Measurements from ENCODE around the gene RAB44.

Gene RAB44

DNA sequence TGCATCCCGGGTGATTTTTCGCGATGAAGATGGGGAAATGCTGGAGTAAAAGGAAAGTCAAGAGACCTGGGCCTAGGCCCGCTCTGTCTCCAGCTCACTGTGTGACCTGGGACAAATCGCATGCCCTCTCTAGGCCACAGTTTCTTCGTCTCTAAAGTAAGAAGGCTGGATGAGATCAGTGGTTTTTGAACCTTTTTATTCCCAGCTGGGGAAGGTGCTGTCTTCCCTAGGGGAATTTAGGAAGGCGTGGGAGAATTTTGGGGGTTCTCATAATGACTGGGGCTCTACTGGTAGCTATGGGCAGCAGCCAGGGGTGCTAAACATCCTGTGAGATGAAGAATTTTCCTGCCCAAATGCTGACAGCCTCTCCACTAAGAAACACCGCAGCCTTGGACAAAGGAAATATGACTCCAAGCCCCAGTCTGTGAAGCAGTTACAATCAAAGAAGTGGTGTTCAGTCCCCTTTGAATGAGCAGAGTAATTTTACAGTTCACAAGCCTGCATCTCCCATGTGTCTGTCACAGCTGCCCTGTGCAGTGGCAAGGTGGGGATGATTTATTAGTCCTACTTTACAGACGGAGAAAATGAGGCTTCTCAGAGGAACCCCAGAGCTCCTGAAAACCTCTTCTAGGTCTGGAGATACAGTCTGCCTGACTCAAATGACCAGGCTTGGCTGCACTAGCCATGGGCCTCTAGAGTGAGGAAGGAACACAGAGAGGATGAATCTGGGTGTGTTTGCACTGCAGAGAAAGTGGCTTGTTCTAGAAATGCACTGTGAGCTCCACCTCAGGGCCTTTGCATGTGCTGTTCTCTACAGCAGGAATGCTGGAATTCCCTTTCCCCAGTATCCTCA lies 57.2 kb downstream of the RAB44 start:
- no peak for DNase-seq

- peak; percentile 75 for DNase-seq
Measured at GRCh38 chr6:36755435-36756348, 58.1 kb downstream of the RAB44 start.

DNA sequence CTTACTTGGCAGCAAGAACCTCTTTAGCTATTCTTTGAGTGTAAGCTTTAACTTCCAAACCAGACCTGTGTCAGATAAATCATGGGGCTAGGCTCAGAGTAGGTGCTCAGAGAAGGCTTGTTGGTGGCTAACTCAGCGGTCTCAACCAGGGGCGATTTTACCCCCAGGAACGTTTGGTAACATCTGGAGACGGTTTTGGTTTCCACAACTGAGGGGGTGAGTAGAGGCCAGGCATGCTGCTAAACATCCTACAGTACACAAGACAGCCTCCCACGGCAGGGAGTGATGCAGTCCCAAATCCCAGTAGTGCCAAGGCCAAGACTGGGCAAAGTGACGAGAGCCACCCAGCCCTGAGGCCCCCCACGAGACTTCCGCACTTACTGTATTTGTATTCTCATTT lies 59.2 kb downstream of the RAB44 start:
- DNase-seq = no peak

- DNase-seq = peak; percentile 62
Measured at GRCh38 chr6:36757206-36757605, 59.6 kb downstream of the RAB44 start.

GRCh38 chr6:36757943-36758508 lies 60.4 kb downstream of the RAB44 start:
- DNase-seq = no peak

- no peak for DNase-seq
Measured at GRCh38 chr6:36758516-36759147, 61.0 kb downstream of the RAB44 start.

GRCh38 chr6:36759148-36759759 lies 61.6 kb downstream of the RAB44 start:
- peak; percentile 88 for DNase-seq

- no peak for DNase-seq
Measured at GRCh38 chr6:36760685-36761435, 63.2 kb downstream of the RAB44 start.

DNA sequence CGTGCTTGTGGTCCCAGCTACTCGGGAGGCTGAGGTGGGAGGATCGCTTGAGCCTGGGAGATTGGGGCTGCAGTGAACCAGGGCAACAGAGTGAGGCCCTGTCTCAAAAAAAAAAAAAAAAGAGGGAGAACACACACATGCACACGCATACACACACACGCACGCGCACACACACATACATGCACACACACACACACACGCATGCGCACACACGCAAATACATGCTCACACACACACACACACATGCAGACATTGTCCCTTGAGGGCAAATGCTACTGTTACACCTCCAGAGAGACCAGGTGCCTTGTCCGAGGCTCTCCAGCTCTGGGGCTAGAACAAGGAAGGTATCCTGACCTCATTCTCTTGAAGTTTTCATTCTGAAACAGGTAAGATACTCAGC lies 64.5 kb downstream of the RAB44 start:
- no peak for DNase-seq

- DNase-seq = no peak
Measured at GRCh38 chr6:36765190-36765589, 67.6 kb downstream of the RAB44 start.

GRCh38 chr6:36765594-36766398 lies 68.2 kb downstream of the RAB44 start:
- DNase-seq = peak; percentile 87

- no peak for DNase-seq
Measured at GRCh38 chr6:36766399-36766945, 68.8 kb downstream of the RAB44 start.

DNA sequence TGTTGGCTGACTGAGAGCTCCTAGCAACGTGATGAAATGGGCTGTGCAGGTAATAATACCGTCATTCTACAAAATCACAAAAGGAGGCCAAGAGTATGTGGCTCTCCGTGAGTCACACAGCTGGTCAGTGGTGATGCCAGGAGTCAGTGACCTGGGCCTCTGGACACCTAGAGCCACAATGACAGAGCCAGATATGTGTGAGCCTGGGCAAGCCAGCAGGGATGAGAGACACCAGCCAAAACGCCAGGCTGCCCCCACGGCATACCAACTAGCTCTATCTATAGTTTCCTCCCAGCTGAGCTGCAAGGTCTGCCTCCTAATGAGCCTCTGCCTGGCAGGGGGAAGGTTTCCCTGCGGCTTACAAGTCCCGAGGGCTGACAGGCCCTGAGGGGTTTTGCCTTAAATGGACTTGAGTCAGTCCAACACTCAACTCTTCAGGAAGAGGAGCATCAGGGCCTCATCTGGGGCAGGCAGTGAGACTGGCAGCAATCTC lies 71.6 kb downstream of the RAB44 start:
- peak; percentile 23 for DNase-seq

- peak; percentile 40 for DNase-seq
Measured at GRCh38 chr6:36769676-36770499, 72.3 kb downstream of the RAB44 start.

DNA sequence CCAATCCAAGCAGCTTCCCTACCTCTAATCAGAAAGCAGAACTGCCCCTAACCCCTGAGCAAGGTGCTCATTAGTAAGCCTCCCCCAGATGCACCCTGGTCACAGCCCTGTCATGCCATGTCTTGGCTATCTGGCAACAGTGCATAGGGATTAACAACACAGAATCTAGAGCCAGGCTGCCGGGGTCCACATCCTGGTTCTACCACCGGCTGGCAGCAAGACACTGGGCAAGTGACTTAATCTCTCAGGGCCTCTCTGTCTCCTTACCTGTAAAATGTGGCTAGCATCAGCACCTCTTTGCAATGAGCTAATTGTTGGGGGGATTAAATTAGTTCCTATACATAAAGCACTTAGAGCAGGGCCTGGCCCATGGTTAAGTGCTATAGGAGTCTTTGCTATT lies 73.5 kb downstream of the RAB44 start:
- DNase-seq = no peak

DNA sequence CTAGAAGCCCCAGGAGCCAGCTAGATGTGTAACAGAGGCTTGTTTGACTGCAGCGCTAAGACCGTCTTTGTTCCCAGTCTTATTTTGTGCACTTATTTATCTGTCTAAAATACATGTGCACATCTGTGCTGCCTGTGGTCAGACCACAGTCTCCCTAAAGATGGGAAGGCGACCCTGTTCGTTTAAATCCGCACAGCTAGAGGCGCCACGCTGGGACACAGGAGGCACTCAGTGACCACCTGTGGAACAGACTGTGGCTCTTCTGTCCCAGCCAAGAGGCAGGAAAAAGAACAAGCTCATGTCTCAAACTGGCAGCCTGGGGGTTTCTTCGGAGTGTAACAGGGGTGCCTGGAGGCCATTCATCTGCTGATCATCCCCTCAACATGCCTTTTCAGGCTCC lies 74.8 kb downstream of the RAB44 start:
- DNase-seq = no peak

DNA sequence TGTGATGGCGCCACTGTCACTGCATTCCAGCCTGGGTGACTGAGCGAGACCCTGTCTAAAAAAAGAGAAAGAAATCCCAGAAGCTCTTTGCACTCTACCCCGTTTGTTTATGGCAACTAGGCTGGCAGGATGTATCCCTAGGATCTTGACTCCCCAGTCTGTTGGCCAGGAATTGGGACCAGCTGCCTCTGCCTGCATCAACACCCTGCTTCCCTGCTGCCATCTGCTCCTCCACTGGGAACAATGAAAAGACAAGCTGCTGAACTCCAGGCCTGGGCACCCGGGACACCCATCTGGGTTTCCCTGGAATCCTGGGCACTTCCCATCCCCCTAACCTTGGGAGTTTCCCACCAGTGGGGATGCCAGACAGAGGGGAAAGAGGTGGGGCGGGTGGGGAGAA lies 76.7 kb downstream of the RAB44 start:
- DNase-seq = no peak

GRCh38 chr6:36776167-36776566 lies 78.5 kb downstream of the RAB44 start:
- DNase-seq = no peak

DNA sequence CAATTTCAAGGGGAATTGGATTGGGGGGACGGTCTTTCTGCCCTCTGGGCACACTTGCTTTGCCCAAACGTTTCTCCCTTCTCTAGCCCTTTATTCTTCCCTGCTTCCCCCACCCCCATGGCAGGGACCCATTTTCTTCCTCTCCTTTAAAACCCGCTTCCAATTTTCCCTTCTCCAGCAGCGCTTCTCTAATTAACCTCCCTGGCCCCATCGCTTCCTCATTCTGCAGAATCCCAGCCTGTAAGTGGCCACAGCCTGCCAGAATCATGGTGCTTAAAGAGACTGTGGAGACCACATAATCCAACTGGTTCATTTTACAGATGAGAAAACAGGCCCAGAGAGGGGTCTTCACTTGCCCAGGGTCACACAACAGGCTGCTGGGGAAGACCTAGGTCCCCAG lies 80.2 kb downstream of the RAB44 start:
- DNase-seq = no peak
